Activated CD4-positive, alpha-beta memory T cell treated with anti-CD3 and anti-CD28 coated beads for 36 hours (primary cell): ENCODE measurements around the gene MRM3. TPM values are rescaled to one million over a fixed set of nuclear protein-coding genes. Genes with fewer than 3 reads are reported as not detected.
"Not testable (repeated sequence)": the region's sequence is repeated elsewhere in the genome, so short reads cannot be mapped to it uniquely, and the experiment has no call there.

Experiments used
- CTCF ChIA-PET: fragments of 350-600 bp; sonication (Branson Sonifier 250); formaldehyde crosslinking; loops from one replicate; lab custom pipeline; 2021; ENCODE audit warnings: antibody characterized with exemption, inconsistent platforms; lab: Charles Lee
- POLR2A ChIA-PET: fragments of 350-600 bp; sonication (Branson Sonifier 250); formaldehyde crosslinking; loops from one replicate; lab custom pipeline; 2021; ENCODE audit warnings: antibody characterized with exemption; lab: Charles Lee
- DNase-seq: peaks from one replicate; pipeline ENCODE4 v3.0.0-alpha.2; 2020
- H3K27ac Mint-ChIP-seq: one replicate; pipeline ENCODE4 v1.8.0; 2021; ENCODE audit warnings: mixed read lengths
- H3K27me3 Mint-ChIP-seq: one replicate; pipeline ENCODE4 v1.8.0; 2021; ENCODE audit warnings: mixed read lengths
- H3K36me3 Mint-ChIP-seq: one replicate; pipeline ENCODE4 v1.8.0; 2021; ENCODE audit warnings: mixed read lengths
- H3K4me1 Mint-ChIP-seq: one replicate; pipeline ENCODE4 v1.8.0; 2021; ENCODE audit warnings: low read depth, mixed read lengths
- H3K4me3 Mint-ChIP-seq: one replicate; pipeline ENCODE4 v1.8.0; 2021; ENCODE audit warnings: mild to moderate bottlenecking, mixed read lengths
- H3K9me3 Mint-ChIP-seq: one replicate; pipeline ENCODE4 v1.8.0; 2021; ENCODE audit warnings: mixed read lengths
- intact Hi-C: fragments of 100-400 bp; cut with micrococcal nuclease; formaldehyde crosslinking; loops from one replicate; pipeline ENCODE4 v1.15.1; 2023
- total RNA-seq, 2 experiments: library from RNA; stranded (reverse); gene quantifications; one replicate each; pipeline ENCODE4 v1.2.3, GENCODE V29; 2021

Gene MRM3
- total RNA-seq, 2 experiments from 2014 or later: 24.6 to 26.1 TPM

- CTCF ChIA-PET: interaction anchor here (1.3 kb wide), 1 partner anchor 146 kb away, joined by 5 read pairs; no protein-coding TSS in a partner anchor
- no peak overlapping the region for H3K27ac Mint-ChIP-seq
- POLR2A ChIA-PET: no interaction called here
- H3K36me3 Mint-ChIP-seq: no peaks in the 10 kb centered on the region
- peaks cover 4% of the 10 kb centered on the region for H3K27me3 Mint-ChIP-seq
- DNase-seq: no peak
- no peaks in the 10 kb centered on the region for H3K4me1 Mint-ChIP-seq
- intact Hi-C loops: no loop called here
- H3K4me3 Mint-ChIP-seq: no peak overlapping the region
- H3K9me3 Mint-ChIP-seq: no peaks in the 10 kb centered on the region
These were observed 52.0 kb downstream of the MRM3 start for GRCh38 chr17:834136-834535.

- Mint-ChIP-seq H3K4me1 (no peaks in the 10 kb centered on the region), H3K27ac (no peak overlapping the region), H3K36me3 (no peaks in the 10 kb centered on the region), H3K4me3 (no peak overlapping the region), H3K9me3 (no peaks in the 10 kb centered on the region), H3K27me3 (peaks cover 2% of the 10 kb centered on the region)
- no peak for DNase-seq
- intact Hi-C loops: no loop called here
- ChIA-PET CTCF (no interaction called here), POLR2A (no interaction called here)
These were observed 53.1 kb downstream of the MRM3 start for GRCh38 chr17:835263-835662.

- H3K27me3 Mint-ChIP-seq, H3K4me3 Mint-ChIP-seq, H3K36me3 Mint-ChIP-seq, intact Hi-C loops, H3K4me1 Mint-ChIP-seq, CTCF ChIA-PET, POLR2A ChIA-PET, H3K27ac Mint-ChIP-seq, DNase-seq, H3K9me3 Mint-ChIP-seq: not testable (repeated sequence)
These were observed 53.6 kb downstream of the MRM3 start for GRCh38 chr17:835721-836120.

- intact Hi-C loops: no loop called here
- Mint-ChIP-seq H3K27me3 (peaks cover 2% of the 10 kb centered on the region), H3K27ac (no peak overlapping the region), H3K4me1 (no peaks in the 10 kb centered on the region), H3K36me3 (no peaks in the 10 kb centered on the region), H3K9me3 (no peaks in the 10 kb centered on the region), H3K4me3 (no peak overlapping the region)
- ChIA-PET CTCF (no interaction called here), POLR2A (no interaction called here)
- DNase-seq: no peak
These were observed 54.0 kb downstream of the MRM3 start for GRCh38 chr17:836151-836550.

GRCh38 chr17:838486-838885, 56.3 kb downstream of the MRM3 start:
- no peaks in the 10 kb centered on the region for H3K9me3 Mint-ChIP-seq
- CTCF ChIA-PET: no interaction called here
- POLR2A ChIA-PET: no interaction called here
- DNase-seq: no peak
- H3K27ac Mint-ChIP-seq: no peak overlapping the region
- H3K27me3 Mint-ChIP-seq: peaks cover 2% of the 10 kb centered on the region
- H3K36me3 Mint-ChIP-seq: no peaks in the 10 kb centered on the region
- no peak overlapping the region for H3K4me3 Mint-ChIP-seq
- H3K4me1 Mint-ChIP-seq: no peaks in the 10 kb centered on the region
- intact Hi-C loops: no loop called here

GRCh38 chr17:841313-841712, 59.2 kb downstream of the MRM3 start:
- H3K36me3 Mint-ChIP-seq: no peaks in the 10 kb centered on the region
- intact Hi-C loops: no loop called here
- H3K27ac Mint-ChIP-seq: no peak overlapping the region
- H3K4me1 Mint-ChIP-seq: peaks cover under 1% of the 10 kb centered on the region
- CTCF ChIA-PET: no interaction called here
- H3K27me3 Mint-ChIP-seq: peaks cover 16% of the 10 kb centered on the region
- no peak for DNase-seq
- H3K4me3 Mint-ChIP-seq: no peak overlapping the region
- H3K9me3 Mint-ChIP-seq: no peaks in the 10 kb centered on the region
- POLR2A ChIA-PET: no interaction called here

Other genes starting within 250 kb of the MRM3 start
- gene VPS53, start 67.5 kb upstream of the MRM3 start, total RNA-seq: 10 to 100 TPM; 57.1 to 59.9 TPM
- 1 to 10 TPM; 6.9 to 8.4 TPM for gene TLCD3A, start 49.8 kb upstream of the MRM3 start, total RNA-seq
- 10 to 100 TPM; 38.8 to 39.6 TPM for gene GEMIN4, start 30.1 kb upstream of the MRM3 start, total RNA-seq
- 10 to 100 TPM; 56.3 to 66.5 TPM for gene GLOD4, start 73 bp upstream of the MRM3 start, total RNA-seq
- under 1 TPM; 0.31 to 0.33 TPM for gene NXN, start 197.4 kb downstream of the MRM3 start, total RNA-seq
- gene TIMM22, start 214.8 kb downstream of the MRM3 start, total RNA-seq: 1 to 10 TPM; 8.0 to 9.6 TPM